ACC112 (cell line): ENCODE data around the gene RIOK1.

Experiments
- H2AFZ ChIP-seq: fragments of 200-600 bp; sonication (generic); one replicate; pipeline ENCODE4 v1.6.0; 2017; ENCODE audit warnings: antibody characterized with exemption, low read length; ENCODE audit not compliant: unreplicated experiment
- H3K27ac ChIP-seq: fragments of 200-600 bp; sonication (generic); 2 replicates; pipeline ENCODE4 v1.5.1; 2014; ENCODE audit warnings: low read depth, mild to moderate bottlenecking, antibody characterized with exemption, low read length, moderate library complexity
- H3K27me3 ChIP-seq: fragments of 200-600 bp; sonication (generic); 2 replicates; pipeline ENCODE4 v1.6.1; 2014; ENCODE audit warnings: mild to moderate bottlenecking, antibody characterized with exemption, low read length, moderate library complexity, mixed read lengths; ENCODE audit not compliant: insufficient read depth
- H3K36me3 ChIP-seq: fragments of 200-600 bp; sonication (generic); 2 replicates; pipeline ENCODE4 v1.6.1; 2016; ENCODE audit warnings: mild to moderate bottlenecking, antibody characterized with exemption, low read length, moderate library complexity, mixed read lengths; ENCODE audit not compliant: insufficient read depth
- H3K4me1 ChIP-seq: fragments of 200-600 bp; sonication (generic); one replicate; pipeline ENCODE4 v1.6.1; 2016; ENCODE audit warnings: low read length, mixed read lengths; ENCODE audit not compliant: insufficient read depth, unreplicated experiment, control insufficient read depth
- H3K4me3 ChIP-seq: fragments of 200-600 bp; sonication (generic); 2 replicates; pipeline ENCODE4 v1.5.1; 2014; ENCODE audit warnings: mild to moderate bottlenecking, low read depth, low read length
- H3K79me2 ChIP-seq: fragments of 200-600 bp; sonication (generic); one replicate; pipeline ENCODE4 v1.6.0; 2016; ENCODE audit warnings: low read length; ENCODE audit not compliant: control insufficient read depth, unreplicated experiment, insufficient read depth

The RIOK1 gene

DNA sequence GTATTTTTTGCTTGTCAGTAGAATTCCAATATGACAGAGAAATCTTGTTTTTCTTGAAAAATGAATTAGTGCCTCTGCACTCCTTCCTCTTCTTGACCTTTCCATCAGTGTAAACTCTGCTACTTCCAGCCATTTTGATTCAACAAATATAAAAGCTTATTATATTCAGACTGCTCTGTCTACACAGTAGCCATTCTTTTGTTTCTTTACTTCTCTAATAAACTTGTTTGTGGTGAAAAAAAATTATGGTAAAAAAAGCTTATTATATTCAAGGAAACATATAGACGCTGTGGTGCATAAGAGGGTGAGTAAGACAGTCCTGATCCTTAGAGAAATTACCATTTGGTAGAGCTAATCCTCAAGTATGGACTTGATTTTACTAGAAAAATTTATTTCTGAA is 11.6 kb upstream of the RIOK1 start:
- H3K79me2 ChIP-seq = no peaks in the 10 kb centered on the region
- H3K27me3 ChIP-seq = no peaks in the 10 kb centered on the region
- no peaks in the 10 kb centered on the region for H3K36me3 ChIP-seq
- H3K4me1 ChIP-seq = no peaks in the 10 kb centered on the region
- H2AFZ ChIP-seq = no peak overlapping the region
- H3K27ac ChIP-seq = no peak overlapping the region
- H3K4me3 ChIP-seq = no peak overlapping the region

- H3K27ac ChIP-seq = no peak overlapping the region
- H3K4me3 ChIP-seq = no peak overlapping the region
- H3K79me2 ChIP-seq = no peaks in the 10 kb centered on the region
- H3K36me3 ChIP-seq = no peaks in the 10 kb centered on the region
- no peaks in the 10 kb centered on the region for H3K27me3 ChIP-seq
- H2AFZ ChIP-seq = no peak overlapping the region
- no peaks in the 10 kb centered on the region for H3K4me1 ChIP-seq
Measured at GRCh38 chr6:7378740-7379139, 10.9 kb upstream of the RIOK1 start.

GRCh38 chr6:7381092-7381491 is 8.5 kb upstream of the RIOK1 start:
- Histone ChIP-seq H3K4me1 (no peaks in the 10 kb centered on the region), H3K79me2 (no peaks in the 10 kb centered on the region), H3K27ac (no peak overlapping the region), H3K27me3 (no peaks in the 10 kb centered on the region), H3K4me3 (no peak overlapping the region), H2AFZ (no peak overlapping the region), H3K36me3 (no peaks in the 10 kb centered on the region)

- peak overlapping the region; percentile 64 for H2AFZ ChIP-seq
- H3K79me2 ChIP-seq = peaks cover 36% of the 10 kb centered on the region
- H3K4me3 ChIP-seq = peak overlapping the region; percentile 91
- no peaks in the 10 kb centered on the region for H3K27me3 ChIP-seq
- peaks cover 26% of the 10 kb centered on the region for H3K4me1 ChIP-seq
- peak overlapping the region; percentile 77 for H3K27ac ChIP-seq
- peaks cover 8% of the 10 kb centered on the region for H3K36me3 ChIP-seq
Measured at GRCh38 chr6:7389162-7389450, 502 bp upstream of the RIOK1 start.

GRCh38 chr6:7390226-7390878 is 744 bp downstream of the RIOK1 start:
- Histone ChIP-seq H3K27me3 (no peaks in the 10 kb centered on the region), H3K27ac (peak overlapping the region; percentile 77), H2AFZ (peak overlapping the region; percentile 35), H3K4me1 (peaks cover 26% of the 10 kb centered on the region), H3K4me3 (peak overlapping the region; percentile 91), H3K79me2 (peaks cover 36% of the 10 kb centered on the region), H3K36me3 (peaks cover 15% of the 10 kb centered on the region)

- H2AFZ ChIP-seq = no peak overlapping the region
- H3K27me3 ChIP-seq = no peaks in the 10 kb centered on the region
- H3K79me2 ChIP-seq = peaks cover 36% of the 10 kb centered on the region
- peaks cover 15% of the 10 kb centered on the region for H3K36me3 ChIP-seq
- H3K4me1 ChIP-seq = peaks cover 26% of the 10 kb centered on the region
- H3K4me3 ChIP-seq = peak overlapping the region; percentile 91
- H3K27ac ChIP-seq = no peak overlapping the region
Measured at GRCh38 chr6:7391151-7391550, 1.5 kb downstream of the RIOK1 start.

DNA sequence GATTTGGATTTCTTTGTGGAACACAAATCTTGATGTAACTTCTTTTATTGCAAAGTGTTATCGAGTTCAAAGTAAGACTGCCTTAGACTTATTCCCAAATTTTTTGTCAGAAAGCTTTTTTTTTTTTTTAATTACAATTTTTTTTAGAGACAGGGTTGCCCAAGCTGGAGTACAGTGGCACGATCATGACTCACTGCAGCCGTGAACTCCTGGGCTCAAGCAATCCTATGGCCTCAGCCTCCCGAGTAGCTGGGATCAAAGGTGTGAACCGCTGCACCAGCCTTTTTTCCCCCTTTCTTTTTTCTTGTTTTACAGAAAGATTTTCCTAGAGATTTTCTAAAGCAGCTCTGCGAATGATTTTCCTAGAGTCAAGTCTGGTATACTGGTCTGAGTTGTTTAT is 2.8 kb downstream of the RIOK1 start:
- H3K36me3 ChIP-seq = peaks cover 15% of the 10 kb centered on the region
- peaks cover 36% of the 10 kb centered on the region for H3K79me2 ChIP-seq

DNA sequence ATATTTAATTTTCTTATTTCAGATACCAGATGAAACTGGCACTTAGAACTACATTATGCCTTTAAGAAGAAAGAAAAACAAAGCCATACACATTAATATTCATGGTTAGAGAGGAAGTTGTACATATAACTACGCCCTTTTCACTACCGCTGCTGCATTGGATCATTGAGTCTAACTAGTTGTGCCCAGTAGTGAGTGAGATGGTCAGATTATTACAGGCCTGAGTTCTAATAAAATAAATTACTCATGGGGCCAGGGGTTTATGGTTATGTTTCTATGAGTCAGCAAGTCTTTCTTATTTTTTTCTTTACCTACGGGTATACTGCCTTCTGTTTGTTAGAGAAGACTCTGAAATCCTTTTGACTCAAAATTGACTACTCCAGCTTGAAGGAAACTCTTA is 11.5 kb downstream of the RIOK1 start:
- H3K4me1 ChIP-seq = peaks cover 7% of the 10 kb centered on the region
- H3K4me3 ChIP-seq = no peak overlapping the region
- H2AFZ ChIP-seq = no peak overlapping the region
- peaks cover 27% of the 10 kb centered on the region for H3K36me3 ChIP-seq
- no peaks in the 10 kb centered on the region for H3K27me3 ChIP-seq
- no peak overlapping the region for H3K27ac ChIP-seq
- no peaks in the 10 kb centered on the region for H3K79me2 ChIP-seq

More for the DNA sequence above, 2.8 kb downstream of the RIOK1 start:
- Histone ChIP-seq H3K27me3 (no peaks in the 10 kb centered on the region), H3K4me3 (0 out of 2 replicates have a peak overlapping the region, but pooled peaks have one; percentile 91), H3K27ac (no peak overlapping the region), H3K4me1 (peaks cover 26% of the 10 kb centered on the region), H2AFZ (no peak overlapping the region)

GRCh38 chr6:7402716-7403115 is 13.1 kb downstream of the RIOK1 start:
- H2AFZ ChIP-seq = no peak overlapping the region
- H3K4me1 ChIP-seq = peaks cover 7% of the 10 kb centered on the region
- H3K27me3 ChIP-seq = no peaks in the 10 kb centered on the region
- no peak overlapping the region for H3K27ac ChIP-seq
- H3K79me2 ChIP-seq = no peaks in the 10 kb centered on the region
- peaks cover 30% of the 10 kb centered on the region for H3K36me3 ChIP-seq
- no peak overlapping the region for H3K4me3 ChIP-seq

GRCh38 chr6:7404546-7404945 is 14.9 kb downstream of the RIOK1 start:
- peaks cover 27% of the 10 kb centered on the region for H3K36me3 ChIP-seq
- no peak overlapping the region for H3K4me3 ChIP-seq
- H2AFZ ChIP-seq = no peak overlapping the region
- no peaks in the 10 kb centered on the region for H3K27me3 ChIP-seq
- H3K4me1 ChIP-seq = peaks cover 7% of the 10 kb centered on the region
- H3K79me2 ChIP-seq = no peaks in the 10 kb centered on the region
- H3K27ac ChIP-seq = no peak overlapping the region

DNA sequence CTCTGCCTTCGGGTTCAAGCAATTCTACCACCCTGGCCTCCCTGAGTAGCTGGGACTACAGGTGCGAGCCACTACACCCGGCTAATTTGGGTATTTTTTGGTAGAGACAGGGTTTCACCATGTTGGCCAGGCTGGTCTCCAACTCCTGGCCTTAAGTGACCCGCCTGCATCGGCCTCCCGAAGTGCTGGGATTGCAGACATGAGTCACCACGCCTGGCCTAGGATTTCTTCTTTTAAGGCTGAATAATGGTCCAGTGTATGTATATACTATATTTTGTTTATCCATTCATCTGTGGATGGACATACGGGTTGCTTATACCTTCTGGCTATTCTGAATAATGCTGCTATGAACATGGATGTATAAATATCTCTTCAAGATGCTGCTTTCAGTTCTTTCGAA is 17.1 kb downstream of the RIOK1 start:
- Histone ChIP-seq H3K27me3 (no peaks in the 10 kb centered on the region), H3K27ac (no peak overlapping the region), H3K79me2 (no peaks in the 10 kb centered on the region), H2AFZ (no peak overlapping the region), H3K36me3 (peaks cover 35% of the 10 kb centered on the region), H3K4me1 (no peaks in the 10 kb centered on the region), H3K4me3 (no peak overlapping the region)
